ENCODE measurements around the gene IFT27.

GRCh38 chr22:36761553-36762240 lies 14.2 kb downstream of the IFT27 start:
- TF ChIP-seq CTCF (conservative IDR thresholded peaks at IDR 0.05) (no peak), ZFX (IDR thresholded peaks at IDR 0.05) (no peak)

Measured in C4-2B (cell line).